Endothelial cell of umbilical vein (primary cell): ENCODE measurements around the gene RAB40B. TPM values are rescaled to one million over a fixed set of nuclear protein-coding genes. Genes with fewer than 3 reads are reported as not detected.

Source experiments
- BruUV-seq: library from RNA; stranded (reverse); fragments of 400-500 nt; replicated peaks from 2 replicates; lab custom pipeline; 2021; lab: Mats Ljungman, UMichigan
- CTCF ChIA-PET: fragments of 300-600, 350-600 bp; sonication (Branson Sonifier 250); formaldehyde crosslinking; loops from one replicate; lab custom pipeline; 2021; ENCODE audit warnings: antibody characterized with exemption, inconsistent platforms; lab: Charles Lee
- POLR2A ChIA-PET: fragments of 300-600, 350-600 bp; sonication (Branson Sonifier 250); formaldehyde crosslinking; loops from one replicate; lab custom pipeline; 2021; ENCODE audit warnings: antibody characterized with exemption, inconsistent platforms; lab: Charles Lee
- DNase-seq: peaks from one replicate; pipeline ENCODE4 v3.0.0-alpha.2; 2011; ENCODE audit warnings: low read depth, low spot score
- FAIRE-seq: peaks from 2 replicates; lab custom pipeline; 2011; peaks lifted over from hg19 to GRCh38; lab: Jason Lieb, UNC
- H2AFZ ChIP-seq: 2 replicates; pipeline ENCODE4 v1.6.0; 2012; ENCODE audit warnings: low read depth, low read length, control low read depth, inconsistent platforms
- H3K27ac ChIP-seq: 2 replicates; pipeline ENCODE4 v1.5.1; 2011; ENCODE audit warnings: low read depth, mild to moderate bottlenecking, control low read depth, low read length, moderate library complexity; ENCODE audit not compliant: insufficient read depth
- H3K27me3 ChIP-seq, 2 experiments: 2 replicates each; pipeline versions ENCODE4 v1.6.0 to v1.6.1; 2011; ENCODE audit warnings: low read length in 2 of 2, mixed read lengths in 1 of 2; ENCODE audit not compliant: control insufficient read depth in 2 of 2, insufficient read depth in 2 of 2
- H3K36me3 ChIP-seq, 2 experiments: 2 replicates in 1 of 2; 3 replicates in 1 of 2; pipeline ENCODE4 v1.5.1; 2011; ENCODE audit warnings: low read length in 2 of 2, mild to moderate bottlenecking in 1 of 2, moderate library complexity in 1 of 2; ENCODE audit not compliant: control insufficient read depth in 2 of 2, insufficient read depth in 2 of 2; ENCODE audit errors: extremely low read depth in 1 of 2
- H3K4me1 ChIP-seq: 3 replicates; pipeline ENCODE4 v1.5.1; 2011; ENCODE audit warnings: mild to moderate bottlenecking, low read length; ENCODE audit not compliant: control insufficient read depth, insufficient read depth; ENCODE audit errors: extremely low read depth
- H3K4me2 ChIP-seq: 2 replicates; pipeline ENCODE4 v1.6.1; 2011; ENCODE audit warnings: low read length, control low read depth, mixed read lengths; ENCODE audit not compliant: insufficient read depth
- H3K4me3 ChIP-seq, 3 experiments: fragments of 200-600 bp in 1 of 3; sonication (generic), shearing (Covaris generic) in 1 of 3; replicated peaks in 1 of 3; 2 replicates each; pipeline ENCODE4 v1.5.1; 2011 to 2016; ENCODE audit warnings: control low read depth in 3 of 3, low read length in 3 of 3, mild to moderate bottlenecking in 2 of 3, inconsistent platforms in 1 of 3, low read depth in 1 of 3, moderate library complexity in 1 of 3; ENCODE audit not compliant: insufficient read depth in 1 of 3
- H3K79me2 ChIP-seq: 2 replicates; pipeline ENCODE4 v1.6.0; 2012; ENCODE audit warnings: low read length, inconsistent platforms; ENCODE audit not compliant: control insufficient read depth, insufficient read depth
- H3K9ac ChIP-seq: replicated peaks from 2 replicates; pipeline ENCODE3; 2011; ENCODE audit warnings: low read length, control low read depth; ENCODE audit not compliant: insufficient read depth; ENCODE audit errors: extremely low read depth
- H3K9me1 ChIP-seq: replicated peaks from 3 replicates; pipeline ENCODE4 v1.6.0; 2011; ENCODE audit warnings: mild to moderate bottlenecking, low read length; ENCODE audit not compliant: control insufficient read depth, insufficient read depth; ENCODE audit errors: extremely low read depth
- H3K9me3 ChIP-seq: replicated peaks from 2 replicates; pipeline ENCODE4 v1.5.1; 2012; ENCODE audit warnings: low read length, inconsistent platforms; ENCODE audit not compliant: control insufficient read depth, insufficient read depth
- H4K20me1 ChIP-seq: replicated peaks from 2 replicates; pipeline ENCODE3; 2011; ENCODE audit warnings: mild to moderate bottlenecking, low read length; ENCODE audit not compliant: control insufficient read depth, insufficient read depth; ENCODE audit errors: extremely low read depth
- JUN ChIP-seq: IDR thresholded peaks from 2 replicates; pipeline ENCODE4 v1.6.1; 2011; ENCODE audit warnings: borderline replicate concordance, low read depth; ENCODE audit not compliant: insufficient read length, insufficient read depth
- MAX ChIP-seq: IDR thresholded peaks from 2 replicates; pipeline ENCODE4 v1.6.1; 2011; ENCODE audit not compliant: insufficient read depth, insufficient read length
- MYC ChIP-seq: IDR thresholded peaks from one replicate; pipeline ENCODE4 v1.6.1; 2011; ENCODE audit warnings: mild to moderate bottlenecking, low read depth, low read length
- POLR2A ChIP-seq: IDR thresholded peaks from 2 replicates; pipeline ENCODE4 v1.6.1; 2012; ENCODE audit warnings: low read depth, mild to moderate bottlenecking, control low read depth, low read length
- POLR2AphosphoS5 ChIP-seq: IDR thresholded peaks from 2 replicates; pipeline ENCODE4 v1.6.1; 2012; ENCODE audit warnings: low read depth, mild to moderate bottlenecking, control low read depth, low read length, moderate library complexity; ENCODE audit not compliant: insufficient read depth
- dilution Hi-C: fragments of 300-500 bp; cut with MboI; formaldehyde crosslinking; loops from one replicate; pipeline ENCODE4 v1.15.0; 2019; ENCODE audit warnings: low sequenced_read_pairs; ENCODE audit not compliant: extremely low pct_ligation_motif_present
- intact Hi-C: fragments of 100-400 bp; cut with micrococcal nuclease; formaldehyde crosslinking; loops from one replicate; pipeline ENCODE4 v1.10.0; 2022
- polyA plus RNA-seq, 4 experiments: library from polyadenylated mRNA; depleted of rRNA in 3 of 4; stranded (reverse) in 3 of 4; unstranded in 1 of 4; fragments of >200 nt; gene quantifications; 2 replicates each; pipeline versions ENCODE4 v1.2.1 to v1.2.3, GENCODE V29; 2011 to 2012; ENCODE audit warnings: missing spikeins in 1 of 4
- total RNA-seq: library from RNA; stranded (reverse); gene quantifications from 2 replicates; pipeline ENCODE4 v1.2.3, GENCODE V29; 2021

RAB40B gene
- total and polyA plus RNA-seq, 2 donors (not counting 3 experiments of a cell fraction or from before 2014, with no cell fraction given) = 5.5 to 9.3 TPM

GRCh38 chr17:82718986-82719685 is 20.6 kb upstream of the RAB40B start:
- peaks cover 0 to 3% of the 10 kb centered on the region in 2 experiments for H3K36me3 ChIP-seq
- CTCF ChIA-PET = no interaction called here
- BruUV-seq = no TSS peak
- H3K9me3 ChIP-seq = no peaks in the 10 kb centered on the region
- no peak overlapping the region for H2AFZ ChIP-seq
- TF ChIP-seq MAX = no peak
- TF ChIP-seq POLR2A = no peak
- no peak for TF ChIP-seq MYC
- no peak for TF ChIP-seq POLR2AphosphoS5
- H4K20me1 ChIP-seq = no peaks in the 10 kb centered on the region
- H3K9ac ChIP-seq = no peak overlapping the region
- no peaks in the 10 kb centered on the region for H3K27me3 ChIP-seq
- no peaks in the 10 kb centered on the region for H3K9me1 ChIP-seq
- no peak overlapping the region for H3K4me3 ChIP-seq
- no peak overlapping the region for H3K4me2 ChIP-seq
- H3K79me2 ChIP-seq = peaks cover 13% of the 10 kb centered on the region
- POLR2A ChIA-PET = no interaction called here
- peaks cover 12% of the 10 kb centered on the region for H3K4me1 ChIP-seq
- dilution Hi-C loops = no loop called here
- DNase-seq (no peak), FAIRE-seq (no peak)
- intact Hi-C loops = no loop called here
- H3K27ac ChIP-seq = no peak overlapping the region

GRCh38 chr17:82716203-82717010 is 17.9 kb upstream of the RAB40B start, which contains the start of gene FN3KRP:
FN3KRP (plus strand) TSS chr17:82716706; CDS start chr17:82716756, 50 bp downstream.
- Histone ChIP-seq H3K4me2 (peak within 1 kb of the TSS; percentile 67), H3K36me3 (no peaks in the 10 kb centered on the region), H3K4me3 (peak within 1 kb of the TSS; percentile 71 to 96 (median 74)), H3K9me1 (no peaks in the 10 kb centered on the region), H3K4me1 (peaks cover 12% of the 10 kb centered on the region), H3K9ac (peak within 1 kb of the TSS; percentile 77), H3K27me3 (no peaks in the 10 kb centered on the region), H3K9me3 (no peaks in the 10 kb centered on the region), H3K79me2 (peaks cover 13% of the 10 kb centered on the region), H2AFZ (peak within 1 kb of the TSS; percentile 99), H3K27ac (no peak within 1 kb of the TSS), H4K20me1 (no peaks in the 10 kb centered on the region)
- dilution Hi-C loops = no loop called here
- ChIA-PET CTCF (interaction anchor here (0.6 to 1.6 kb wide), 6 partner anchors 8 to 1190 kb away, joined by 3 to 5 read pairs (median 3); partner anchors contain the start of gene FN3K), POLR2A (interaction anchor here (0.6 kb wide), 1 partner anchor 90 kb away, joined by 3 read pairs; no protein-coding TSS in a partner anchor)
- FAIRE-seq (peak; percentile 92), DNase-seq (peak; percentile 91)
- intact Hi-C loops = loop anchor here (1.0 to 2.0 kb wide), 3 partner anchors 18 to 36 kb away; partner anchors contain the start of genes FN3K, RAB40B and TBCD
- TF ChIP-seq POLR2AphosphoS5 (peak; percentile 71), JUN (no peak), POLR2A (peak; percentile 47)
- no TSS peak for BruUV-seq
